ENCODE measurements around the gene MAZ.
"Not testable (repeated sequence)": the region's sequence is repeated elsewhere in the genome, so short reads cannot be mapped to it uniquely, and the experiment has no call there.

The MAZ gene

DNA sequence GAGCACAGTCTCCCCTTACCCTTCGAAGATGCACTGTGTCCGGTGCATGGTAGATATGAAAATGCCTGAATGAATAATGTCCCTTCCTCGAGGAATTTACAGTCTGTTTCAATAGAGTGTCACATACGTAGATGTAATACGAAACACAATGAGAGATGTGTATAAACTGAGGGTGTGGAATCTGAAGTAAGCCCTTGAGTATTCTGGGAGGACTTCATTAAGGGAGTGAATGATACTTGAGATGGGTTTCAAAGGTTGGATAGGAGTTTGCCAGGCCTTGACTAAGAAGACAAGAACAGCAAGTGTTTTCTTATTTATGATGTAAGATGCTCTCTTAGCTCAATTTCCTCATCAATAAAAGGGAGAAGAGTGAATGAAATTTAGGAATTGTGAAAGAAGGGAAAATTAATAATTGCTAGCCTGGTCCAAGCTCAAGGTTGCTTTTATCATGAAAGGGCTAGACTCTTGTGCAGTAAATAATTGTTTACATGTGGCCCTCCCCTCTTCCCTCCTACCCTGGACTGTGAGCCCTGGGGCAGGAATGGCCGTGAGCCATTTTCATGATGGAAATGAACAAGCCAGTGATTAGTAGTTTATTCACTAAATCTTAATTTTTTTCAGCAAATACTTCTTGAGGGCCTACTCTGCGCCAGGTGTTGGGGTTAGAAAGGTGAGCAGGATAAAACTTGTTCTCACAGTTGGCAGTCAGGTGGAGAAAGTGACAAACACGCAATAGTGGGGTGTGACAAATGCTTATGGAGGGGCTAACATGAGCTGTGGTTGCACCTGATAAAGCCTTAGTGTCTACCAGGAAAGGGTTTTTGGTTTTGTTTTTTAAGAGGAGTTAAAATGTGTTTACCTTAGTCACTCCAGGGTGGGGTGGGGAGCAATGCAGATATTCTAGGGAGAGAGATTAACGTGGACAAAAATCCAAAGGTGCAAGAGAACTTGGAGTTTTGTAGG lies 14.2 kb upstream of the MAZ start:
- no peaks in the 10 kb centered on the region for H3K27me3 ChIP-seq (ENCODE audit: low read depth)
- no peaks in the 10 kb centered on the region for H3K9me3 ChIP-seq
- in situ Hi-C loops (cut with MboI; ENCODE audit: low sequenced_read_pairs): no loop called here
- peaks cover 35% of the 10 kb centered on the region for H3K36me3 ChIP-seq (replicated peaks)
- peaks cover 11% of the 10 kb centered on the region for H3K4me1 ChIP-seq
- DNase-seq (ENCODE audit: low spot score in 2 of 2): peak in 1 of 2 experiments; percentile 28
- H3K4me3 ChIP-seq: peak overlapping the region; percentile 81

DNA sequence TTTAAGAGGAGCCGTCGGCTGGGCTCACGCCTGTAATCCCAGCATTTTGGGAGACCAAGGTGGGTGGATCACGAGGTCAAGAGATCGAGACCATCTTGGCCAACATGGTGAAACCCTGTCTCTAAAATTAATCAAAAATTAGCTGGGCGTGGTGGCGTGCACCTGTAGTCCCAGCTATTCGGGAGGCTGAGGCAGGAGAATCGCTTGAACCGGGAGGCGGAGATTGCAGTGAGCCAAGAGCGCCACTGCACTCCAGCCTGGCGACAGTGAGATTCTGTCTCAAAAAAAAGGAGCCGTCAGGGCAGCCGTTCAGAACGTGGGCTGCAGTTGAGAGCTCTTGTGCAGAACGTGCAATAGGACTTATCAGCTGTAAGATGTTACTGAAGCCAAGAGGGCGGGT lies 13.2 kb upstream of the MAZ start:
- H3K4me1 ChIP-seq: peaks cover 11% of the 10 kb centered on the region
- H3K4me3 ChIP-seq; DNase-seq (ENCODE audit: low spot score in 2 of 2); H3K9me3 ChIP-seq; H3K27me3 ChIP-seq (ENCODE audit: low read depth); in situ Hi-C loops (cut with MboI; ENCODE audit: low sequenced_read_pairs): not testable (repeated sequence)
- peaks cover 45% of the 10 kb centered on the region for H3K36me3 ChIP-seq (replicated peaks)

DNA sequence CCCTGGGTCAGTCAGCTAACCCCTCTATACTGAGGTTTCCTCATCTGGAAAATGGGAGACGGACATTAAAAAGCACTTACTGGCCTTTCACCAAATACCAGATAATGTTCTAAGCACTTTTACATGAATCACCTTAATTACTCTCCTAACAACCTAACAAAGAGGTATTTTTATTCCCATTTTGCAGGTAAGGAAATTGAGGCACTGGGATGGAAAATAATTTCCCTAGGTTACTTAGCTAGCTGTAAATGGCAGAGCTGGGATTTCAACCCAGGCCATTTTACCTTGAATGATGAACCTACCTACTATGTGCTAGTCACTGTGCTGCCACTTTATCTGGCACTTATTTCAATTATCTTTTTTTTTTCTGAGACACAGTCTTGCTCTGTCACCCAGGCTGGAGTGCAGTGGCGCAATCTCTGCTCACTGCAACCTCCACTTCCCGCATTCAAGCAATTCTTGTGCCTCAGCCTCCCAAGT lies 12.1 kb upstream of the MAZ start:
- Histone ChIP-seq H3K9me3 (no peaks in the 10 kb centered on the region), H3K27me3 (ENCODE audit: low read depth) (no peaks in the 10 kb centered on the region), H3K4me3 (no peak overlapping the region), H3K36me3 (replicated peaks) (peaks cover 56% of the 10 kb centered on the region), H3K4me1 (peaks cover 11% of the 10 kb centered on the region)
- in situ Hi-C loops (cut with MboI; ENCODE audit: low sequenced_read_pairs): no loop called here
- no peak for DNase-seq (ENCODE audit: low spot score in 2 of 2)

DNA sequence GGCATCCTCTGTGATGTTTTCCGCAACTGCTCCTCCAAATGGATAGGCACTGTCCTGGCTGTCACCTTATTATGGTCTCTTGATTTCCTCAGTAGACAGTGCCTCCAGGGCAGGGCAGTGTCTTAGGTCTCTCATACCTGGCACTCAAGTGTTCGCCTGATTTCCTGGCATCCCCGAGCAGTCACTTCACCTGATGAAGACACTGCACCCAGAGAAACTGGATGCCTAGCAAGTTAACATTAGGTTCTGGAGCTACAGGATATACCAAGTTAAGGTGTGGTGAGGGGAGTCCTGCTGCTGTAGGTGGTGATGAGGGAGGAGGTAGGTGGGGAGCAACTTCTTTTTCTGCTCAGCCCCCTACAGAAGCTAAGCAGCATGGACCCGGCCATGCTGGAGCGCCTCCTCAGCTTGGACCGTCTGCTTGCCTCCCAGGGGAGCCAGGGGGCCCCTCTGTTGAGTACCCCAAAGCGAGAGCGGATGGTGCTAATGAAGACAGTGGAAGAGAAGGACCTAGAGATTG lies 3.9 kb upstream of the MAZ start:
- in situ Hi-C loops (cut with MboI; ENCODE audit: low sequenced_read_pairs): no loop called here
- Histone ChIP-seq H3K4me3 (no peak overlapping the region), H3K27me3 (ENCODE audit: low read depth) (no peaks in the 10 kb centered on the region), H3K36me3 (replicated peaks) (peaks cover 76% of the 10 kb centered on the region), H3K4me1 (peaks cover 11% of the 10 kb centered on the region), H3K9me3 (no peaks in the 10 kb centered on the region)
- DNase-seq (ENCODE audit: low spot score in 2 of 2): no peak

DNA sequence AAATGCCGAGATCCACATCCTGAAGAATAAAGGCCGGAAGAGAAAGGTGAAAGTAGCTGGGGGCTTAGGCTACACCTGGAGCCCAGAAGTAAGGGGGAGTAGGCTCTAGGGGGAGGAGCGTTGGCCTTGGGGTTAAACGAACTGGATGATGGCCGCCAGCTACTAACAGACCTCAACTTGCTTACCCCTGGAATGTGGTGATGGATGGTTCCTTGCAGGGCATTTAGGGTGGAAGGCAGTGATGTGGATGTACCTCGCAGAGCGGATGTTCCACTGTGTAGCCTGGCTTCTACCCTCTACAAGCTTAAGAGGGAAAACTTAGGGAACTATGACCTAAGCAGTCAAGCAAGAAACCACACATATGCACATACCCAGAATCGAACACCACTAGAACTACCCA lies 2.3 kb upstream of the MAZ start:
- H3K36me3 ChIP-seq (replicated peaks): peaks cover 76% of the 10 kb centered on the region
- H3K4me1 ChIP-seq: peaks cover 11% of the 10 kb centered on the region
- DNase-seq (ENCODE audit: low spot score in 2 of 2): no peak
- H3K4me3 ChIP-seq: no peak overlapping the region
- in situ Hi-C loops (cut with MboI; ENCODE audit: low sequenced_read_pairs): no loop called here
- H3K9me3 ChIP-seq: no peaks in the 10 kb centered on the region
- H3K27me3 ChIP-seq (ENCODE audit: low read depth): no peaks in the 10 kb centered on the region

DNA sequence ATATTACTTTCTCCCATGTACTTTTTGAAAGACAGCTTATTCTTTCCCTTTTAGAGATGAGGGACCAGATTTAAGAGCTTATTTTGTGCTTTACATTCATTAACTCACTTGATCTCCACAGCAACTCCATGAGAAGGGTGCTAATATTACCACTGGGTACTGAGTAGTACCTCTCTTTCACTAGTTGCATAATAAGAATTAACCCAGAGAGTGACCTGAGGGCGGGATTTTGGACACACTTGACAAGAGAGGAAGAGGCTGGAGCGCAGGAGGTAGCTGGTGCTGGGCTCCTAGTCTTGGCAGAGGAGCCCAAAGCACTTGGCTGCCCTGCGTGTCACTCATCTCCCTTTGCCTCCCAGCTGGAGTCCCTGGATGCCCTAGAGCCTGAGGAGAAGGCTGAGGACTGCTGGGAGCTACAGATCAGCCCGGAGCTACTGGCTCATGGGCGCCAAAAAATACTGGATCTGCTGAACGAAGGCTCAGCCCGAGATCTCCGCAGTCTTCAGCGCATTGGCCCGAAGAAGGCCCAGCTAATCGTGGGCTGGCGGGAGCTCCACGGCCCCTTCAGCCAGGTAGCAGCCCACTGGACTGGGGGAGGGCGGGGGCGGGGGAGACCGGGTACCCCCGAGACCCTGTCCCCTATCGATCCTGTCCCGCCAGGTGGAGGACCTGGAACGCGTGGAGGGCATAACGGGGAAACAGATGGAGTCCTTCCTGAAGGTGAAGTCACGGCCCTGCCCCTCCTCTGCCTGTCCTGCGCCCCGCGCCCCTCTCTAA lies 1.7 kb upstream of the MAZ start:
- Histone ChIP-seq H3K36me3 (replicated peaks) (peaks cover 75% of the 10 kb centered on the region), H3K4me3 (peak overlapping the region; percentile 47), H3K4me1 (peaks cover 14% of the 10 kb centered on the region), H3K27me3 (ENCODE audit: low read depth) (no peaks in the 10 kb centered on the region), H3K9me3 (no peaks in the 10 kb centered on the region)
- peak; percentile 19 to 53 for DNase-seq (ENCODE audit: low spot score in 2 of 2)
- in situ Hi-C loops (cut with MboI; ENCODE audit: low sequenced_read_pairs): no loop called here

DNA sequence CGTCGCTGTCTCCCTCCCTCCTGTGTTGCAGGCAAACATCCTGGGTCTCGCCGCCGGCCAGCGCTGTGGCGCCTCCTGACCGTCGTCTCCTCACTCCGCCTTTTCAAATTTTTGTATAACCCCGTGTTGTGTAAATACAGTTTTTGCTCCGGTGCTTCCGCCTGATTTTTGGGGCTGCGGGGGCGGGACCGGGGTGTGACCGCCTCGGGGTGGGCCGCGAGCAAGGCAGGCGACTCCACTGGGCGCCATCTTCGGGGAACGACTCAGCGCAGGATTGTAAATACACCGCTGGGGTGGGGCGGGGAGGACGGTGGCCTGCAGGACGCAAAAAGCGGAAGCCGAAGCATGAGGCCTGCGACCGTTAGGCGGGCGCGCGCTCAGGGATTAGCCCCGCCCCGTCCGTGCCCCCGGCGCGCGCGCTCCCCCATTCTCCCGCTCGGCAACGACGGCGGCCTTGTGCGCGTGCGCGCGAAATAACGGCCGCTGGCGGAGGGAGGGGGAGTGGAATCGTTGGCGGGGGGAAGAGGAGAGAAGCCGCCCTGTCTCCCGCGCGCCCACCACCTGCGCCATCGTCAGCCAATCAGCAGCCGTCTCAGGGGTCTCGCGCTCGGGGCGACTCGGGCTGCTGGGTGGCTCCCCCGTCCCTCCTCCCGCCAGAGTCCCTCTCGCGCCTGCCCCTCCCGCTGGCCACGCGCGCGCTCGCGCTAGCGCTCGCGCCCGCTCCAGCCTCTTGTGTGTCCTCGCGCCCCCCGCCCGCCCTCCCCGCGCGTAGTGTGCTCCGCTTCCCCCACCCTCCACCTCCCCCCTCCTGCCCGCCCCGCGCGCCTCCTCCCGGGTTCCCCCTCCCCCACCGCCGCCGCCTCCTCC lies 864 bp upstream of the MAZ start:
- in situ Hi-C loops (cut with MboI; ENCODE audit: low sequenced_read_pairs): no loop called here
- Histone ChIP-seq H3K4me1 (peaks cover 22% of the 10 kb centered on the region), H3K36me3 (replicated peaks) (peaks cover 73% of the 10 kb centered on the region), H3K4me3 (peak overlapping the region; percentile 47), H3K27me3 (ENCODE audit: low read depth) (no peaks in the 10 kb centered on the region), H3K9me3 (no peaks in the 10 kb centered on the region)
- peak; percentile 92 to 97 for DNase-seq (ENCODE audit: low spot score in 2 of 2)

DNA sequence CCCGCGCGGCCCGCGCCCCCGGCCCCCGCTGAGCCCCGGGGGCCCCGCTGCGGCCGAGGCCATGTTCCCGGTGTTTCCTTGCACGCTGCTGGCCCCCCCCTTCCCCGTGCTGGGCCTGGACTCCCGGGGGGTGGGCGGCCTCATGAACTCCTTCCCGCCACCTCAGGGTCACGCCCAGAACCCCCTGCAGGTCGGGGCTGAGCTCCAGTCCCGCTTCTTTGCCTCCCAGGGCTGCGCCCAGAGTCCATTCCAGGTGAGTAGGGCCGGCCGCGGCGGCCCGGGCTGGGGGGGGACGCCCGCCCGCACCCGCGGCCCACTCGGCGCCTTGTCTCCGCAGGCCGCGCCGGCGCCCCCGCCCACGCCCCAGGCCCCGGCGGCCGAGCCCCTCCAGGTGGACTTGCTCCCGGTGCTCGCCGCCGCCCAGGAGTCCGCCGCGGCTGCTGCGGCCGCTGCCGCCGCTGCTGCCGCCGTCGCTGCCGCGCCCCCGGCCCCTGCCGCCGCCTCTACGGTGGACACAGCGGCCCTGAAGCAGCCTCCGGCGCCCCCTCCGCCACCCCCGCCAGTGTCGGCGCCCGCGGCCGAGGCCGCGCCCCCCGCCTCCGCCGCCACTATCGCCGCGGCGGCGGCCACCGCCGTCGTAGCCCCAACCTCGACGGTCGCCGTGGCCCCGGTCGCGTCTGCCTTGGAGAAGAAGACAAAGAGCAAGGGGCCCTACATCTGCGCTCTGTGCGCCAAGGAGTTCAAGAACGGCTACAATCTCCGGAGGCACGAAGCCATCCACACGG lies 504 bp downstream of the MAZ start:
- peak; percentile 70 to 85 for DNase-seq (ENCODE audit: low spot score in 2 of 2)
- peak overlapping the region; percentile 68 for H3K4me3 ChIP-seq
- H3K4me1 ChIP-seq: peaks cover 31% of the 10 kb centered on the region
- H3K27me3 ChIP-seq (ENCODE audit: low read depth): no peaks in the 10 kb centered on the region
- in situ Hi-C loops (cut with MboI; ENCODE audit: low sequenced_read_pairs): no loop called here
- peaks cover 60% of the 10 kb centered on the region for H3K36me3 ChIP-seq (replicated peaks)
- no peaks in the 10 kb centered on the region for H3K9me3 ChIP-seq

DNA sequence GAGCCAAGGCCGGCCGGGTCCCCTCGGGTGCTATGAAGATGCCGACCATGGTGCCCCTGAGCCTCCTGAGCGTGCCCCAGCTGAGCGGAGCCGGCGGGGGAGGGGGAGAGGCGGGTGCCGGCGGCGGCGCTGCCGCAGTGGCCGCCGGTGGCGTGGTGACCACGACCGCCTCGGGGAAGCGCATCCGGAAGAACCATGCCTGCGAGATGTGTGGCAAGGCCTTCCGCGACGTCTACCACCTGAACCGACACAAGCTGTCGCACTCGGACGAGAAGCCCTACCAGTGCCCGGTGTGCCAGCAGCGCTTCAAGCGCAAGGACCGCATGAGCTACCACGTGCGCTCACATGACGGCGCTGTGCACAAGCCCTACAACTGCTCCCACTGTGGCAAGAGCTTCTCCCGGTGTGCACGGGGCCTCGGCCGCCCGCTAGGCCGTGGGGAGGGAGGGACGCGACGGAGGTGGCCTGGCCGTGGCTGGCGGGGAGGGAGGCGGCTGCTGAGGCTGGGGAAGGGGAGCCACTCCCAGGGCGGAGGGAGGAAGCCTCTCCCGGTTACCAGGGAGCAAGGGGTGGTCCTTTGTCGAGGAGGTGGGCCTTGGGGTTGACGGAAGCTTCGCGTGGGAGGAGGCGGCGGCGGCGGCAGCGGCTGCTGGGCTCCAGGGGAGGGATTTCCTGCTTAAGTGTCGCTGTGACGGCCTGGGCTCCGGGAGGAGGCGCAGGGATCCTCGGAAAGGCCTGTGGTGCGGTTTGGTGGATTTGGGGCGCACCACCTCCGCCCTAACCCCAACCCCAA lies 1.3 kb downstream of the MAZ start:
- peak overlapping the region; percentile 68 for H3K4me3 ChIP-seq
- H3K4me1 ChIP-seq: peaks cover 31% of the 10 kb centered on the region
- H3K27me3 ChIP-seq (ENCODE audit: low read depth): no peaks in the 10 kb centered on the region
- H3K36me3 ChIP-seq (replicated peaks): peaks cover 54% of the 10 kb centered on the region
- in situ Hi-C loops (cut with MboI; ENCODE audit: low sequenced_read_pairs): no loop called here
- peak; percentile 82 to 94 for DNase-seq (ENCODE audit: low spot score in 2 of 2)
- H3K9me3 ChIP-seq: no peaks in the 10 kb centered on the region

DNA sequence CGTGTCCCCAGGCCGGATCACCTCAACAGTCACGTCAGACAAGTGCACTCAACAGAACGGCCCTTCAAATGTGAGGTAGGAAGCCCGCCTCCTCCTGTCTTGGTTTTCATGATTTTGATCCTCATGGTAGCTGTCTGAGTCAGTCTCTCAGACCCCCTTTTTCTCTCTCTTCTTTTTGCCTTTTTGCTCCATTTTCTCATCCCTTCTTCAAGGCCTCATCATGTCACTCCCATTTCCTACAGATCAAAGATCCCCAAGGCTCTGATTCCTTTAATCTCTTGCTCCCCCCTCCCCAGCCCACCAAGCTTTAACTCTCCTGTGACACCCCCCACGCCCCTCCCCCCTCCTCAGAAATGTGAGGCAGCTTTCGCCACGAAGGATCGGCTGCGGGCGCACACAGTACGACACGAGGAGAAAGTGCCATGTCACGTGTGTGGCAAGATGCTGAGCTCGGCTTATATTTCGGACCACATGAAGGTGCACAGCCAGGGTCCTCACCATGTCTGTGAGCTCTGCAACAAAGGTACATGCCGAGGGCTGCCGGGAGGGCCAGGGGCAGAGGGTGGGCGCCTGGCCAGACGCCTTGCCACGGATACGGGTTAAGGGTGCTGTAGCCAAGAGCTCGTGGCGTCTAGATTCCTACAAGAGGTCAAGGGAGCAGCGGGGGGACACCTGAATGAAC lies 2.0 kb downstream of the MAZ start:
- peaks cover 36% of the 10 kb centered on the region for H3K4me1 ChIP-seq
- in situ Hi-C loops (cut with MboI; ENCODE audit: low sequenced_read_pairs): no loop called here
- no peaks in the 10 kb centered on the region for H3K27me3 ChIP-seq (ENCODE audit: low read depth)
- H3K4me3 ChIP-seq: peak overlapping the region; percentile 68
- H3K36me3 ChIP-seq (replicated peaks): peaks cover 47% of the 10 kb centered on the region
- peak in 1 of 2 experiments; percentile 46 for DNase-seq (ENCODE audit: low spot score in 2 of 2)
- no peaks in the 10 kb centered on the region for H3K9me3 ChIP-seq

DNA sequence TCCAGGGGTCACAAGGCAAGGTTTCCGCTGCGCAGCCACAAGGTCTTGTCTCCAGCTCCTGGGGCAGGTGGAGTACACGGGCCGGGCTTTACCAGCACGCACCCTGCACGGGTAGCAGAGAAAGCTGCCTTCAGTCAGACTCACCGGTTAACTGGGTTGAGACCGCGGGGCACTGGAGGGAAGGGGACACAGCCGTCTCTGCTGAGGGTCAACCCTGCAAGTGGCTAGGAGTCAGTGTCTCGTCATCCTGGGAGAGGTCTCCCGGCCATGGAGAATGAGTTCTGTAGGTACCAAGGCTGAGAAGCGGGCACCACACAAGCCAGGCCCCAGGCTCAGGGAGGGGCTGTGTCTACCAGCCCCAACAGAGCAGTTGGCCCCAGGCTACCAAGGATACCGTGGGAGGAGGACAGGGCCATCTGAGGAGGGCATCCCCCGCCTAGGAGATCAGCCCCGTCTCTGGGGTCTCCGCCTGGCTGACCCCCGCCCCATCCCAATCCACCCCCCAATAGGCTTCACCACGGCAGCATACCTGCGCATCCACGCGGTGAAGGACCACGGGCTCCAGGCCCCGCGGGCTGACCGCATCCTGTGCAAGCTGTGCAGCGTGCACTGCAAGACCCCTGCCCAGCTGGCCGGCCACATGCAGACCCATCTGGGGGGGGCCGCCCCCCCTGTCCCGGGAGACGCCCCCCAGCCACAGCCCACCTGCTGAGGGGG lies 2.9 kb downstream of the MAZ start:
- in situ Hi-C loops (cut with MboI; ENCODE audit: low sequenced_read_pairs): no loop called here
- Histone ChIP-seq H3K9me3 (no peaks in the 10 kb centered on the region), H3K4me3 (peak overlapping the region; percentile 68), H3K4me1 (peaks cover 33% of the 10 kb centered on the region), H3K27me3 (ENCODE audit: low read depth) (no peaks in the 10 kb centered on the region), H3K36me3 (replicated peaks) (peaks cover 39% of the 10 kb centered on the region)
- peak in 1 of 2 experiments; percentile 46 for DNase-seq (ENCODE audit: low spot score in 2 of 2)

All from HAP-1 (cell line).